Immature natural killer cell (primary cell): ENCODE measurements around the gene BNIP5. TPM values are rescaled to one million over a fixed set of nuclear protein-coding genes. Genes with fewer than 3 reads are reported as not detected.

Experiments
- DNase-seq, 3 donors: peaks; one replicate each; pipeline ENCODE4 v3.0.0; 2022; ENCODE audit warnings: mixed read lengths in 1 of 3
- H3K27ac Mint-ChIP-seq, 6 donors: one replicate each; pipeline ENCODE4 v1.8.0; 2020; ENCODE audit warnings: mixed read lengths in 6 of 6, mild to moderate bottlenecking in 5 of 6, inconsistent platforms in 4 of 6, moderate library complexity in 3 of 6
- H3K27me3 Mint-ChIP-seq, 3 donors: one replicate each; pipeline ENCODE4 v1.8.0; 2020 to 2021; ENCODE audit warnings: low read depth in 3 of 3, mild to moderate bottlenecking in 3 of 3, mixed read lengths in 3 of 3, moderate library complexity in 3 of 3, inconsistent platforms in 1 of 3
- H3K36me3 Mint-ChIP-seq, 3 donors: one replicate each; pipeline ENCODE4 v1.8.0; 2020; ENCODE audit warnings: mixed read lengths in 3 of 3, inconsistent platforms in 2 of 3, mild to moderate bottlenecking in 2 of 3
- H3K4me1 Mint-ChIP-seq, 2 donors: one replicate each; pipeline ENCODE4 v1.8.0; 2020; ENCODE audit warnings: inconsistent platforms in 2 of 2, mild to moderate bottlenecking in 2 of 2, mixed read lengths in 2 of 2, moderate library complexity in 1 of 2
- H3K4me3 Mint-ChIP-seq, 5 donors: one replicate each; pipeline ENCODE4 v1.8.0; 2020; ENCODE audit warnings: mild to moderate bottlenecking in 5 of 5, mixed read lengths in 5 of 5, inconsistent platforms in 3 of 5, moderate library complexity in 3 of 5
- H3K9me3 Mint-ChIP-seq, 6 donors: one replicate each; pipeline ENCODE4 v1.8.0; 2020; ENCODE audit warnings: mild to moderate bottlenecking in 6 of 6, mixed read lengths in 6 of 6, inconsistent platforms in 4 of 6, moderate library complexity in 3 of 6
- polyA plus RNA-seq, 3 donors: library from polyadenylated mRNA; unstranded; fragments of 300-500 nt; fragmentation: Illumina TruSeq; gene quantifications; one replicate each; pipeline ENCODE4 v1.2.3, GENCODE V29; 2021

BNIP5 gene
- polyA plus RNA-seq, 3 donors from 2014 or later = not detected

DNA sequence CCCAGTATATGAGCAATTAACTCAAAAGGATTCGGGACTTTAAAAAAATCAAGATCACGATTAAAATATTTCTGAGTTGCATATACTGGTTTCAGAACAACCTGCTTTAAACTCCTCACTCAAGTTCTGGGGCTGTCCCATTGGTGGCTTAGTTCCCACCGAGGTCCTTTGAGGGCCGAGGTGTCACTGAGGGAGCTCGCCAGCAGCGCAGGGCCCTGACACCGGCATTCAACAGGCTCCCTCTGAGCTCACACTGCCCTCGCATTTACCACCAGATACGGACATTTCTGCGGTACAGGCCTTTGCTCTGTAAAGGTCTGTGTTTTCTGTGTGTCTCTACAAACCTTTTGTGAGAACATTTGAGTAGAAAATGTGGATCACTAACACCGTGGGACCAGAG lies 24.4 kb upstream of the BNIP5 start:
- Mint-ChIP-seq H3K27me3 (peaks cover 0 to 5% (median 4%) of the 10 kb centered on the region in 3 donors), H3K9me3 (no peaks in the 10 kb centered on the region), H3K27ac (peak overlapping the region in 1 of 6 donors; percentile 74), H3K4me3 (no peak overlapping the region), H3K36me3 (no peaks in the 10 kb centered on the region), H3K4me1 (peaks cover 5 to 9% of the 10 kb centered on the region in 2 donors)
- DNase-seq = no peak

DNA sequence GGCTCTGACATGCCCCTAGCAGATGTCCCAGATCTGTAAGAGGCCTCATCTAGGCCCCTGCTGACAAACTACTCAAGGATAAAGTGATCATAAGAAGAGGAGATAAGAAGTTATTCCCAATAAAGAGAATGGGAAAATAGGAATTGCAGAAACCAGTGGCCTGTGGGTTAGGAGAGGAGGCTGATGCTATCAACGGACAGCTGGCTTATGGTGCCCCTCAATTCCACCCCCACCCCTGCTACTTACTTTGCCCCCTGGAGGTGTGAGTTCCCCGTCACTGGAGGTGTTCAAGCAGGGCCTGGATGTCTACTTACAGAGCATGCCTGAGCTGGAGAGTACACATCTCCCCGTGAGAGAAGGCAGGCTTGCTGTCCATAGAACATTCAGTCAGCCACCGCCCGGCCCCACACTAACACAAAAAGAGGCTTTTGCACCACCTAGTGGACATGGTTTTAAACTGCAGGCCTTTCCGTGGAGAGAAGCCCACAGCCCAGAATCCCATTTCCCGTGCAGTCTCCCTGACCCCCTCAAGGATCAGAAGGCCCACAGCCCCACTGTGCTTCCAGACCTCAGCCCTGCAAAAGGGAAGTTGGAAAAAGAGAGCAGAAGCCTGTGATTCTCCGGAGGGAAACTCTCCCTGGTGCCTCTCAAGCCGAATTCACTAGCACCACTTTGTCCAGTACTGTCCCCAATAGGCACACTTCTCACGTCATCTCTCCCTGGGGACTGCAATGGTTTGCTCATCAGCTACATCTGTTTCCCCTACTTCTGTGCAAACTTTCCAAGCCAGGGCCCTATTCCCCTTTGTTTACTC lies 23.8 kb upstream of the BNIP5 start:
- Mint-ChIP-seq H3K27ac (no peak overlapping the region), H3K4me1 (peaks cover 5 to 9% of the 10 kb centered on the region in 2 donors), H3K27me3 (peaks cover under 1 to 5% (median 4%) of the 10 kb centered on the region in 3 donors), H3K9me3 (no peaks in the 10 kb centered on the region), H3K4me3 (no peak overlapping the region), H3K36me3 (no peaks in the 10 kb centered on the region)
- DNase-seq = peak; percentile 64 to 72 (median 69)

DNA sequence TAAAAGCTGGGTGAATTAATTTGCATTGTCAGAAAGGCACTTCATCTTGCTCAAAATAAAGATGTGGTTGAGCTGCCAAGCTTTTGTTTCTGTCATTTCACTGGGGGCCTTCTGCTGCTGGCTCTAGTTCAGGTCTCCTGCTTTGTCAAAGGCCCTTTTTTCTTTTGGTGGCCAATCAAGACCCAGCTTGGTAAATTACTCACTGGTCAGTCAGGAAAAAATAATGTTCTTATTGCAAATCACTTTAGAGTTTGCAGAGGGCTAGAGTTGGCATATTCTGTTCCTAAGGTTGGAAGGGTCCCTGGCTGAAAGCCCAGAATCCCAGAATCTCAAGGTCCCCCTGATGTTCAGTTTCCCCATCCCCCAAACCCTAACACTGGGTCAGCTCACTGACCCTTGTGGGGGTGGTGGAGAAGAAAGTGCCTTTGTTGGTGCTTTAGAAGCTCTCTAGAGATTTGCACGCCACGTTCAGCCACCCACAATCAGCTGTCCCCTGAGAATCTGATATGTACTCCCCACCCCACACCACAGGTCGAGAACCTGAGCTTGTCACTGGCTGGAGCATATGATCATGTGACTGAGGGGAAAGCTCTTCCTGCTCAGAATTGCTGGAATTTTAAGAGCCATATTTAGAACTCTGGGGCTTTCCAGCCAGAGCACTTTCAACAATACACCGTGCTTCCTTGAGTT lies 21.7 kb upstream of the BNIP5 start:
- peaks cover 5 to 9% of the 10 kb centered on the region in 2 donors for H3K4me1 Mint-ChIP-seq
- no peak for DNase-seq
- H3K27me3 Mint-ChIP-seq = peaks cover 2 to 8% (median 6%) of the 10 kb centered on the region in 3 donors
- H3K9me3 Mint-ChIP-seq = no peaks in the 10 kb centered on the region
- no peaks in the 10 kb centered on the region for H3K36me3 Mint-ChIP-seq
- H3K27ac Mint-ChIP-seq = peak overlapping the region in 1 of 6 donors; percentile 34
- no peak overlapping the region for H3K4me3 Mint-ChIP-seq

DNA sequence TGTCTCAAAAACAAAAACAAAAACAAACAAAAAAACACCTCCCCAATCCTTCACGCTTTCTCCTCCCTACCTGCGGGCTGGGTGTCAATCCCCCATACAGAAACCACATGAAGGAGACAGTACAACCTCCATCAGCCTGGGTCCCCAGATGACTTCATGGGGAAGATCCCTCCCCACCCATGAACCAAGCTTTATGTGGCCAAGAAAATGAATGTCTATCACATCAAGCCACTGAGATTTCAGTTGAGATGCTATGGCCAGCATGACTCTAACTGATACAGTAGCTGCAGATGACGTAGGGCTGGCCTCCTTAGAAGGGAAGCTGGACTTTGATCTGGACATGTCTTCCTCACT lies 21.2 kb upstream of the BNIP5 start:
- Mint-ChIP-seq H3K4me3 (peak overlapping the region in 1 of 5 donors; percentile 42), H3K27me3 (peaks cover 2 to 8% (median 5%) of the 10 kb centered on the region in 3 donors), H3K27ac (peak overlapping the region in 1 of 6 donors; percentile 34), H3K36me3 (no peaks in the 10 kb centered on the region), H3K4me1 (peaks cover 5 to 9% of the 10 kb centered on the region in 2 donors), H3K9me3 (no peaks in the 10 kb centered on the region)
- DNase-seq = peak in 1 of 3 donors; percentile 6

DNA sequence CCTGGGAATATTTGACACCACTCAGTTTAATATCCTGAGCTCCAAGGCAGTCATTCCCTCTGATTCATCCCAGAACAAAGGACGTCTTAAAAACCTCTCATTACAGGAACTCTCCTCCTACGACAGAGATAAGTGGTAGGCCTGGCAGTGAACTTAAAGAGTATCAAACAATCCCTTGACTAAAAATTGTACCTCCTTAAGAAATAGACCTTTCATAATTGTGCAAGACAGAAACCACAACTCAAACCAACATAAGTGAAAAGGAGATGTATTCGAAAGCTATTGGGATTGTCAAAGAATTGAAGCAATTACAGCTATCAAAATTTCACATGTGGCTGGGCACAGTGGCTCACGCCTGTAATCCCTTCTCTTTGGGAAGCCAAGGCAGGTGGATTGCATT lies 19.1 kb upstream of the BNIP5 start:
- Mint-ChIP-seq H3K4me1 (peaks cover 5 to 9% of the 10 kb centered on the region in 2 donors), H3K27me3 (peaks cover 2 to 8% (median 5%) of the 10 kb centered on the region in 3 donors), H3K27ac (no peak overlapping the region), H3K36me3 (no peaks in the 10 kb centered on the region), H3K4me3 (no peak overlapping the region), H3K9me3 (no peaks in the 10 kb centered on the region)
- DNase-seq = no peak

DNA sequence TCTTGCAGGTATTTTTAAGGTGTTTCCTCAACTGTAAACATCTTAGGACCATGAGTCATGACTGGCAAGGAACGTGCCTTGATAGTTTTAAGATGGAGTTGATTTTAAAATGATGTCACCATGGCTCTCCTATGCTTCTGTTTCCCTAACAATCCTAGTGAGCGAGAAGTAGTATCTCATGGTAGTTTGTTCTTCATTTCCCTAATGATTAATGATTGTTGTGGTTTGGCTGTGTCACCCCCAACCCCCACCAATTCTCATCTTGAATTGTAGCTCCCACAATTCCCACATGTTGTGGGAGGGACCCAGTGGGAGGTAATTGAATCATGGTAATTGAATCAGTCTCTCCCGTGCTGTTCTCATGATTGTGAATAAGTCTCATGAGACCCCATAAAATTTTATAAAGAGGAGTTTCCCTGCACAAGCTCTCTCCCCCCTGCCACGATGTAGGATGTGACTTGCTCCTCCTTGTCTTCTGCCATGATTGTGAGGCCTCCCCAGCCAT lies 16.8 kb upstream of the BNIP5 start:
- peaks cover 0 to 6% of the 10 kb centered on the region in 2 donors for H3K4me1 Mint-ChIP-seq
- no peak overlapping the region for H3K27ac Mint-ChIP-seq
- peaks cover 2 to 5% (median 5%) of the 10 kb centered on the region in 3 donors for H3K27me3 Mint-ChIP-seq
- no peak for DNase-seq
- no peaks in the 10 kb centered on the region for H3K9me3 Mint-ChIP-seq
- no peak overlapping the region for H3K4me3 Mint-ChIP-seq
- no peaks in the 10 kb centered on the region for H3K36me3 Mint-ChIP-seq

DNA sequence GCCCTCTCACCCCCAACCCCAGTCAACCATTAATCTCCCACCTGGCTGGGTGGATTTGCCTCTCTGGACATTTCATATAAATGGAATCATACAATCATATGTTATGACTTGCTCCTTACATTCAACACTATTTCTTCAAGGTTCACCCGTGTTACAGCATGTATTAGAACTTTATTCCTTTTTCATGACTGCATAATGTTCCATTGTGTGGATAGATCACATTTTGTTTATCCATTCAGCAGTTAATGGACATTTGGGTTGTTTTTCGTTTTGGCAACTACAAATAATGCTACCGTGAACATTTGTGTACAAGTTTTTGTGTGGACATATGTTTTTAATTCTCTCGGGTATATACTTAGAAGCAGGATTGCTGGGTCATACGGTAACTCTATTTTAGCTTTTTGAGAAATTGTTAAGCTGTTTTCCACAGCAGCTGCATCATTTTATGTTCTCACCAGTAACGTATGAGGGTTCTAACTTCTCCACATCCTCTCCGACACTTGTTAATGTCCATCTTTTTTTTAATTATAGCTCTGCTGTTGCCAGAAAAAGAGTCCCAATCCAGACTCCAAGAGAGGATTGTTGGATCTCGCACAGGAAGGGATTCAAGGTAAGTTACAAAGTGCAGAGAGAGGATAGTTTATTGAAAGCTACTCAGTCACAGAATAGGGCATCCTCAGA lies 15.9 kb upstream of the BNIP5 start:
- no peak overlapping the region for H3K27ac Mint-ChIP-seq
- no peak for DNase-seq
- H3K4me1 Mint-ChIP-seq = no peaks in the 10 kb centered on the region
- no peak overlapping the region for H3K4me3 Mint-ChIP-seq
- no peaks in the 10 kb centered on the region for H3K36me3 Mint-ChIP-seq
- H3K9me3 Mint-ChIP-seq = no peaks in the 10 kb centered on the region
- H3K27me3 Mint-ChIP-seq = peaks cover 2 to 8% (median 5%) of the 10 kb centered on the region in 3 donors

DNA sequence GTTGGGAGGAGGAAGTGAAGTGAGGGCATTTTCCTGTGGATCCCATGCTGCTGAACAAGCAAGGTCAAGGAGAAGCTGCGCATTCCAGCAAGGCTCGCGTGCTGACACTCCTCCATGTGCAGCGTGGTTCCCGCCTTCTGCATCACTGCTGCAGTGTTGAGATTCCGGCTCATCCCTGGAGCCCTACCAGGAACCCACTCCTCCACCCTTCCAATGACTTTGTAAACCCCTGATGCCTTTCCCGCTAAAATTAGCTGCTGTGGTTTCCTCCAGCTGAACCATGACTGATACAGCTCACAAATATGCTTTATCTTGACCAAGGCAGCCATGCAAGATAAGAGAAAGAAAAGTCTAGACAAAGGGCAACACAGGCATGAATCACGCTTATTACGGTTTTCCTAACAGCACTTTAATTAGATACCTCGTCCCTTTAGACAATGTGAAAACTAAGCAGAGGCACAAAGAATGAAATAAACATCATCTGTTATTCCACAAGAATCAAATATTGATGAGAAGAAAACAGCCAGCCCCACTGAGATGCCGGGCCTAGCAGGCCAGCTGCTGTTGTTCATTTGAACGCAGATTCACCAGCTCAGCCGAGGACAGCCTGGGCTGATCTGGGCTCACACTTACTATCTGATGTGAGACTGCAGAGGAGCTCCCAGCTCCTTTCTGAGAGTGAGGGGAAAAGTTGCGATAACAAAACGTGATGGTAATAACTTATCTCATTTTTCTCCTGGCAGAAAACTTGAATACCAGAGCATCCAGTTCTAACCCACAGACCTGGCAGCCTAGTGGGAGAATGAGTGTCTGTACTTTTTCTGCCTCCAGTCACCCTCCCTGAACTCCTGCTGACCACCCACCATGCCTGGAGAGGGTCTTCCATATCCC lies 14.2 kb upstream of the BNIP5 start:
- H3K27ac Mint-ChIP-seq = no peak overlapping the region
- no peak overlapping the region for H3K4me3 Mint-ChIP-seq
- H3K36me3 Mint-ChIP-seq = no peaks in the 10 kb centered on the region
- H3K4me1 Mint-ChIP-seq = no peaks in the 10 kb centered on the region
- H3K9me3 Mint-ChIP-seq = no peaks in the 10 kb centered on the region
- DNase-seq = no peak
- H3K27me3 Mint-ChIP-seq = peaks cover 2 to 8% (median 3%) of the 10 kb centered on the region in 3 donors

DNA sequence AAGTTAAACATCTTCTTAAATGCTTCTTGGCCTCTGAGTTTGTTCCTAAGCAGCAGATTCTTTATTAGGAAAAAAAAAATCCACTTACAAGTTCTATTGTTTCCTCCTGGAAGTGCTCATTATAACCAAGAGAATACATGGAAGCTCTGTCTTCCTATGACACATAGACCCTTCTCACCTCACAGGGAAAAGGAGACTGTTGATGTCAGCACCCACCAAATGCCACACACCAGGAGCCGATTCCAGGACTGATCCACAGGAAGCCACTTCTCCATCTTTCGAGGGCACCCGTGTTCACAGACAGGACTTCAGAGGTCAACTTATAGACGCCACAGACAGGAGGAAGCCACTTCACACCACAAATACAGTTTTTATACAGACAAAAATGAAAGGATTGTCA lies 13.4 kb upstream of the BNIP5 start:
- H3K4me3 Mint-ChIP-seq = no peak overlapping the region
- no peak overlapping the region for H3K27ac Mint-ChIP-seq
- peaks cover 0 to 8% (median 3%) of the 10 kb centered on the region in 3 donors for H3K27me3 Mint-ChIP-seq
- no peaks in the 10 kb centered on the region for H3K4me1 Mint-ChIP-seq
- H3K9me3 Mint-ChIP-seq = no peaks in the 10 kb centered on the region
- no peak for DNase-seq
- H3K36me3 Mint-ChIP-seq = no peaks in the 10 kb centered on the region

DNA sequence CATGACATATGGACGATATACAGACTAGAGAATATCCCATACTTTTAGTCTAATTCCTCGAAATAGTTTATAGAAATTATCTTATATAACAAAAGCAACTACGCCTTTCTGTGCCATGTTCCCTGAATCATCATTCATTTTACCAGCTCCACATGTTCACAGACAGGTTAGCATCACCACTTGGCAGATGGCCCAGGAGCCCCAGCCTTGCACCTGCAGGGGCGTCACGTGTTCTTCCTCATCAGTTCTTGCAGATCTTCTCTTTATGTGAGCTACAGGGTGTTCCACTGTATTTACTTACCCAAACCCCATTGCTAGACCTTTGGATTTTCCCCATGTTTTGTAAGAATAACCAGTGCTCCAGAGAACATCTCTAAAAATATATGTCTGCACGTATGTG lies 12.6 kb upstream of the BNIP5 start:
- no peak overlapping the region for H3K27ac Mint-ChIP-seq
- peaks cover 0 to 8% (median 3%) of the 10 kb centered on the region in 3 donors for H3K27me3 Mint-ChIP-seq
- no peaks in the 10 kb centered on the region for H3K9me3 Mint-ChIP-seq
- H3K4me3 Mint-ChIP-seq = no peak overlapping the region
- H3K4me1 Mint-ChIP-seq = no peaks in the 10 kb centered on the region
- DNase-seq = no peak
- H3K36me3 Mint-ChIP-seq = no peaks in the 10 kb centered on the region

DNA sequence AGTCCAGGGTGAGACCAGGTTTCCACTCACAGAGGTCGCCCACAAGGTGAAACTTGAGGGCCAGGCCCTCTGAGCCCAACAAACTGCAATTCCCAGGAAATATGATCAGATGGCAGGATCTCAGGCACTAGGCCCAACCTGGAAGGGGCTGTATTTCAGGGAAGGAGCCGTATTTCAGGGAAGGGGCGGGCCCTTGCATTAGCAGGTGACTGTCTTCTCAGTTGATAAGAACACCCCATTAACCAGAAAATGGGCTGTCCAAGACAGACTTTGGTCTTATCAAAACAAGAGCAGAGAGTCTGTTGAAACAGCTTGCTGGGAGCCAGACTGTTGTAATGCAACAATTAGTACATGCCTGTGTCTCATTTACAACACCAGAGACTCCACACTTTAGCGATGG lies 10.9 kb upstream of the BNIP5 start:
- H3K4me1 Mint-ChIP-seq = no peaks in the 10 kb centered on the region
- H3K27me3 Mint-ChIP-seq = peaks cover 0 to 6% (median 0%) of the 10 kb centered on the region in 3 donors
- no peaks in the 10 kb centered on the region for H3K36me3 Mint-ChIP-seq
- DNase-seq = no peak
- no peak overlapping the region for H3K27ac Mint-ChIP-seq
- H3K4me3 Mint-ChIP-seq = no peak overlapping the region
- H3K9me3 Mint-ChIP-seq = no peaks in the 10 kb centered on the region

DNA sequence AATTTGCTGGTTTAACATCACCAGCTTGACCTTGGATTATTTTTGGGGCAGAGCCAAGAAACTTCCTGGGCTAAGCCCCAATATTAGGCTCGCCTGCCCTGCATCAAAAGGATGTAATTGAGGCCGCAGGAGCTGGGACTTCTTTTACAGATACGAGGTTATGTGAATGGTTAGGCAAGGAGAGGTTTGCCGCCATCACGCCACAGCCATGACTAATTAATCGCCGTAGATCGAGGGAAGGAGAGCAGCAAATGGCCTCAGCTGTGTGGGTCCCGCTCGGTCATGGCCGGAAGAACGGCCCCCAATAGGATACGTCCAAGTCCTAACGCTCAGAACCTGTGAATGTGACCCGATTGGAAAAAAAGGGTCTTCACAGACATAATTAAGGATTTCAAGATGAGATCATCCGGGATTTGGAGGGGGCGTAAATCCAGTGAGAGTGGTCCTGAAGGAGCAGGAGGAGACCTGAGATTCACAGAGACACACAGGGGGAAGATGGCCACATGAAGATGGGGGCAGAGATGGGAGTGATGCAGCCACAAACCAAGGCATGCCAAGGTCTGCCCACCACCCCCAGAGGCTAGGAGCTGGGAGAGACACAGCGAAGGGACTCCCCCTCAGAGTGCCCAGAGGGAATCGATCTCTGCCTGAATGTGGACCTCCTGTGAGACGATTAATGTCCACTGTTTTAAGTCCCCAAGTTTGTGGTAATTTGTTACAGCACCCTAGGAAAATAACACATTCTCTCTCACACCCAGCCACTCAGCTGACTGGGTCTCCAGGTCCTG lies 10.0 kb upstream of the BNIP5 start:
- no peak for DNase-seq

More for the DNA sequence above, 10.0 kb upstream of the BNIP5 start:
- H3K27me3 Mint-ChIP-seq = peaks cover 0 to 6% (median 0%) of the 10 kb centered on the region in 3 donors
- H3K4me1 Mint-ChIP-seq = no peaks in the 10 kb centered on the region
- H3K27ac Mint-ChIP-seq = no peak overlapping the region
- no peaks in the 10 kb centered on the region for H3K36me3 Mint-ChIP-seq
- H3K9me3 Mint-ChIP-seq = no peaks in the 10 kb centered on the region
- no peak overlapping the region for H3K4me3 Mint-ChIP-seq
